A673 (cell line): Measurements from ENCODE around the gene IGSF21.

ENCODE experiments used
- EZH2 ChIP-seq: fragments of 200-600 bp; sonication (generic); IDR thresholded peaks from 2 replicates; pipeline ENCODE4 v1.6.1; 2017; ENCODE audit warnings: borderline replicate concordance, low read depth, mild to moderate bottlenecking, mixed read lengths, antibody characterized with exemption, low read length; ENCODE audit not compliant: poor library complexity, severe bottlenecking
- TF ChIP-seq, protein P1 (sequence below): fragments of 300-800, 200-600 bp; sonication (generic); conservative IDR thresholded peaks from 2 replicates; pipeline ENCODE4 v1.5.1; 2017; ENCODE audit warnings: low read depth, mild to moderate bottlenecking, antibody characterized with exemption, low read length, moderate library complexity, mixed read lengths

DNA sequence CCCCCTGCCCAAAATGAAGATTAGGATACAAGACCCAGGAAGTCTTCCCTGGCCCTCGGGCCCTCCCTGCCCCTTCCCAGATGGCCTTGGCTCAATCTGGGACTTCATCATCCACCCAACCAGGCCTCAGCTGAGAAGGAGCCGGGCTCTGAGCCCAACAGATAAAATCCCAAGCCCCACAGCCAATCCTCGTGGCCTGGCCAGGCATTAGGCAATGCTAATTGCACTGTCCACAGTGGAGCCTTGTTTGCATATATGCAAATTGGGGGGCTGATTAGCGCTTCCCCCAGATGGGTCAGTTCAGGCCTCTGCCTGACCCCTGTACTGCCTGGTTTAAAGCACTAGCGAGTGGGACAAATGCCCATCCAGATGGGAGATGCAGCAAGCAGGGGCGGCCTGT lies 34.9 kb downstream of the IGSF21 start:
- TF ChIP-seq, protein P1, sequence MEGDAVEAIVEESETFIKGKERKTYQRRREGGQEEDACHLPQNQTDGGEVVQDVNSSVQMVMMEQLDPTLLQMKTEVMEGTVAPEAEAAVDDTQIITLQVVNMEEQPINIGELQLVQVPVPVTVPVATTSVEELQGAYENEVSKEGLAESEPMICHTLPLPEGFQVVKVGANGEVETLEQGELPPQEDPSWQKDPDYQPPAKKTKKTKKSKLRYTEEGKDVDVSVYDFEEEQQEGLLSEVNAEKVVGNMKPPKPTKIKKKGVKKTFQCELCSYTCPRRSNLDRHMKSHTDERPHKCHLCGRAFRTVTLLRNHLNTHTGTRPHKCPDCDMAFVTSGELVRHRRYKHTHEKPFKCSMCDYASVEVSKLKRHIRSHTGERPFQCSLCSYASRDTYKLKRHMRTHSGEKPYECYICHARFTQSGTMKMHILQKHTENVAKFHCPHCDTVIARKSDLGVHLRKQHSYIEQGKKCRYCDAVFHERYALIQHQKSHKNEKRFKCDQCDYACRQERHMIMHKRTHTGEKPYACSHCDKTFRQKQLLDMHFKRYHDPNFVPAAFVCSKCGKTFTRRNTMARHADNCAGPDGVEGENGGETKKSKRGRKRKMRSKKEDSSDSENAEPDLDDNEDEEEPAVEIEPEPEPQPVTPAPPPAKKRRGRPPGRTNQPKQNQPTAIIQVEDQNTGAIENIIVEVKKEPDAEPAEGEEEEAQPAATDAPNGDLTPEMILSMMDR: no peak
- TF ChIP-seq EZH2: no peak
